NCI-H774 (cell line): ENCODE results near the gene AK3.
"Not testable (repeated sequence)": the region's sequence is repeated elsewhere in the genome, so short reads cannot be mapped to it uniquely, and the experiment has no call there.

Source experiments
- DNase-seq: peaks from one replicate; lab custom pipeline; 2025; lab: John Stamatoyannopoulos, UW

Gene AK3

GRCh38 chr9:4740638-4741364 lies at the start of gene AK3:
Gene AK3 (minus strand): TSS chr9:4741202. CDS start chr9:4741087, 115 bp downstream.
- DNase-seq, result peak; percentile 92

GRCh38 chr9:4788703-4789102 lies 47.7 kb upstream of the AK3 start:
- no peak for DNase-seq

GRCh38 chr9:4787876-4788275 lies 46.9 kb upstream of the AK3 start:
- no peak for DNase-seq

GRCh38 chr9:4786599-4786998 lies 45.6 kb upstream of the AK3 start:
- DNase-seq, result no peak

- no peak for DNase-seq
These were observed 43.4 kb upstream of the AK3 start for GRCh38 chr9:4784403-4784802.

- DNase-seq, result not testable (repeated sequence)
These were observed 42.2 kb upstream of the AK3 start for GRCh38 chr9:4783191-4783590.

GRCh38 chr9:4781408-4781807 lies 40.4 kb upstream of the AK3 start:
- DNase-seq, result no peak

GRCh38 chr9:4780651-4781050 lies 39.6 kb upstream of the AK3 start:
- no peak for DNase-seq

- not testable (repeated sequence) for DNase-seq
These were observed 34.0 kb upstream of the AK3 start for GRCh38 chr9:4774958-4775357.

- no peak for DNase-seq
These were observed 33.2 kb upstream of the AK3 start for GRCh38 chr9:4774209-4774608.

GRCh38 chr9:4771788-4772187 lies 30.8 kb upstream of the AK3 start:
- DNase-seq, result no peak

- no peak for DNase-seq
These were observed 28.5 kb upstream of the AK3 start for GRCh38 chr9:4769321-4770080.

GRCh38 chr9:4768681-4769080 lies 27.7 kb upstream of the AK3 start:
- DNase-seq, result no peak

GRCh38 chr9:4764033-4764432 lies 23.0 kb upstream of the AK3 start:
- DNase-seq, result no peak

- DNase-seq, result peak; percentile 30
These were observed 22.0 kb upstream of the AK3 start for GRCh38 chr9:4762886-4763541.

GRCh38 chr9:4762108-4762885 lies 21.3 kb upstream of the AK3 start:
- DNase-seq, result peak; percentile 79

- no peak for DNase-seq
These were observed 19.1 kb upstream of the AK3 start for GRCh38 chr9:4760122-4760521.

- no peak for DNase-seq
These were observed 15.4 kb upstream of the AK3 start for GRCh38 chr9:4756420-4756819.

- DNase-seq, result no peak
These were observed 14.1 kb upstream of the AK3 start for GRCh38 chr9:4755026-4755609.

- DNase-seq, result not testable (repeated sequence)
These were observed 13.5 kb upstream of the AK3 start for GRCh38 chr9:4754530-4754929.

GRCh38 chr9:4750023-4750673 lies 9.1 kb upstream of the AK3 start:
- peak; percentile 12 for DNase-seq
